GM12875 (cell line): Measurements from ENCODE around the gene SLC25A21.

Experiments used
- H3K4me3 ChIP-seq: one replicate; pipeline ENCODE4 v1.5.1; 2011; ENCODE audit warnings: low read depth, low read length, control low read depth
- TF ChIP-seq, protein P1 (sequence below): IDR thresholded peaks from 2 replicates; pipeline ENCODE4 v1.5.1; 2011; ENCODE audit warnings: low read depth, mild to moderate bottlenecking, control low read depth, inconsistent platforms, low read length, moderate library complexity, borderline replicate concordance; ENCODE audit not compliant: insufficient read depth

Gene SLC25A21

DNA sequence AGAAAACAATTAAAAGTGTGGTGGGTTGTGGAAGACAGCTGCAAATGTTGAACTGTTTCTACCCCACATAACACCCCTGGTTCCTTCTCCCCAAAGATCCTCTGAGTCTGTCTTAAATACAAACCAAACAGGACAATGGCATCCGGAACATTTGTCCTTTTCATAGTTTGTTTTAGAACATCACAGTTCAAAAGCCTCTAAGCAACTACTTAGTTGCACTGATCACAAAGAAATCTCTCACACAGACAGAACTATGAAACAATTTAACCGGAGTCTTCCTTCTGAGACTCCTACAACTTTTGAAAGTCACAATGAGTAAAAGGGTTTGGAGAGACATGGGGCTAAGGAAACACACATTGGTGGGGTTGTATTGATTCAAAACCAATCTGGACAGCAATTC lies 125.6 kb downstream of the SLC25A21 start:
- H3K4me3 ChIP-seq: no peak overlapping the region
- TF ChIP-seq, protein P1, sequence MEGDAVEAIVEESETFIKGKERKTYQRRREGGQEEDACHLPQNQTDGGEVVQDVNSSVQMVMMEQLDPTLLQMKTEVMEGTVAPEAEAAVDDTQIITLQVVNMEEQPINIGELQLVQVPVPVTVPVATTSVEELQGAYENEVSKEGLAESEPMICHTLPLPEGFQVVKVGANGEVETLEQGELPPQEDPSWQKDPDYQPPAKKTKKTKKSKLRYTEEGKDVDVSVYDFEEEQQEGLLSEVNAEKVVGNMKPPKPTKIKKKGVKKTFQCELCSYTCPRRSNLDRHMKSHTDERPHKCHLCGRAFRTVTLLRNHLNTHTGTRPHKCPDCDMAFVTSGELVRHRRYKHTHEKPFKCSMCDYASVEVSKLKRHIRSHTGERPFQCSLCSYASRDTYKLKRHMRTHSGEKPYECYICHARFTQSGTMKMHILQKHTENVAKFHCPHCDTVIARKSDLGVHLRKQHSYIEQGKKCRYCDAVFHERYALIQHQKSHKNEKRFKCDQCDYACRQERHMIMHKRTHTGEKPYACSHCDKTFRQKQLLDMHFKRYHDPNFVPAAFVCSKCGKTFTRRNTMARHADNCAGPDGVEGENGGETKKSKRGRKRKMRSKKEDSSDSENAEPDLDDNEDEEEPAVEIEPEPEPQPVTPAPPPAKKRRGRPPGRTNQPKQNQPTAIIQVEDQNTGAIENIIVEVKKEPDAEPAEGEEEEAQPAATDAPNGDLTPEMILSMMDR: no peak

DNA sequence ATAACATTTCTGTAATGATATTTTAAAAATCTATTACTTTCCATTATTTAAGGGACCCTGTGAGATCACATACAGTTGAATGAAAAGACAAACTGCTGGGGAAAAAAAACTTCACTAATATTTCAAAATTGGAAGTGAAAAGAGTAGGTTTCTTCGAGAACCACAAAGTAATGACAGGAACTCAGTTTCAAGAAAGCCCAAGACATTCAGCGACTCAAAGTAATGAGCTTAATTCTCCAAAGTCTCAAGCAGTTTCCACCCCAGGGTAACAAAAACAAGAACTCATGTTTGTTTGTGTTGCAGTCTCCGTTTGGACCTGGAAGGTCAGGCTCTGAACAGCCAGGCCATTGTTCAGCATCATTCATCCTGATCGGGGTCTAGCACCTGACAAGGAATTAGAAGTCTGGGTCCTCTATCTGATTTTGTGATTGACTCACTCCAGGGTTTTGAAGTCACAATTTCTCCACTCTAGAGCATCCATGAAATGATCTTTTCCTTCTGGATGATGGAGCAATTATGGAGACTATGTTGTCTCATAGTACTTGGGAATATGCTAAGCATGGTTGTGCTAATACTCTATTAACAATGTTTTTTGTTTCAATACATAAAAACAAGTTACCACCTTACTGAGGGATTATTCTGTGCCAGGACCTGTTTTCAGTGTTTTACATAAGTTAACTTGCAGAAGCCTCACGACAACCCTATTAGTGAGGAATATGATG lies 126.9 kb downstream of the SLC25A21 start:
- TF ChIP-seq, protein P1: no peak
- no peak overlapping the region for H3K4me3 ChIP-seq

DNA sequence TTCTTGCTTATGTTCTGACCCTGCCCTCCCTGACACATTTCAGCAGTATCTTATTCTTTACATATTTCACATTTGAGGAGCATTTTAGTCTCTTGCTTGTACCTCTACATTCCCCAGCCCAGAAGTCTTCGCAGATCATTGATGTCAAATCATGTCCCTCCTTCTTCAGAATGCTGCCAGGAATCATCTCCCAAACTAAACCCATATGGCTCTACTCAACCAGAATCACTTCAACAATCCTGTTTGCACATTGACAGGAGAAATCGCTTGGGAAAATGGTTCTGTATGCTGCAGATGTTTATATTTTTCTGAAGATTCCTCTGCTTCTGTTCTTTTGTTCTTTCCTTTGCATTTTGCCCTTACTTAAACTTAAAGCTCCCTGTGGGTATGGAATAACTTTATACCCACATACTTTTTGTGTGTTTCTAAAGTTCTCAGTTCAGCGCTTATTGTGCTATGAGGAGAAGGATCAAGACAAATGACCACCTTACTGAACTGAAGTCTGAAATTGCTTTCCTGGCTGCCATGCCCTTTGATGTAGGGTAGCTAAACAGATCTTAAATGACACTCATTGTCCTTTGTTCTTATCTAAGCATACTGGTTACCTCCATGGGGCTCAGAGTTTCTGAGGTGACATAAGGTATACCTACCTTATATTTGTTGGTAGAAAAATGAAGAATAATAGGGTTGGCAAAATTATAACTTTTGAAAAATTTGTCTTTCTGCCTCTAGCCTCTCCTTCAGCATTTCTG lies 134.6 kb downstream of the SLC25A21 start:
- TF ChIP-seq, protein P1: no peak
- H3K4me3 ChIP-seq: no peak overlapping the region

DNA sequence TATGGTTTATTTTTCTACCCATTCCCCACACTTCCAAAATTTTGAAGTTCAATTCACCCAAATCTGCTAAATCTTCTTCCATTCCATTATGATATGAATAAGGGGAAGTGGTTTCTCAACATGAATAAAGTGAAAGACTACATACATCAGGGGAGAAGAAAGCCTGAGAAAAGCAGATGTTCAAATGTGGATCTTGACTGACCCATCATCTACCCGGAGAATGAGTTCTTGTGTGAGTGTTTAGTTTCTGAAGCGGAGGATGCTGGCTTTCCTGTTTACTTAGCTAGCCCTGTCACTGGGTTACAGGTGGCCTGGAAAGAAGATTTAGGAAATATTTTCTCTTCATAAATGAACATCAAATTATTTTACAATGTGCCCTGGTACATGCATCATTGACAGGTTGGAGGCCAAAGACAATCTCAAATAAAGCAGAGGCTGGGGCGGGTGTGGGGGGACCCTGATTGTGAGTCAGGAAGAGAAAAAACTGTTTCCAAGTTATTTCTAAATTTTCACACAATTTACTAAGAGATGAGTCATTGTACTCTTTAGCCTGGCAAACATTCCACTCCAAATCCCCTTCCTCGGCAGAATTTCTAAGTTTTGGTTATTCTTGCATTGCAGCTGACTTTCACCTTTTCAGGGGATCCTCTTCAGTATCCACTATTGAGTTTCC lies 135.6 kb downstream of the SLC25A21 start:
- H3K4me3 ChIP-seq: no peak overlapping the region
- TF ChIP-seq, protein P1: no peak

DNA sequence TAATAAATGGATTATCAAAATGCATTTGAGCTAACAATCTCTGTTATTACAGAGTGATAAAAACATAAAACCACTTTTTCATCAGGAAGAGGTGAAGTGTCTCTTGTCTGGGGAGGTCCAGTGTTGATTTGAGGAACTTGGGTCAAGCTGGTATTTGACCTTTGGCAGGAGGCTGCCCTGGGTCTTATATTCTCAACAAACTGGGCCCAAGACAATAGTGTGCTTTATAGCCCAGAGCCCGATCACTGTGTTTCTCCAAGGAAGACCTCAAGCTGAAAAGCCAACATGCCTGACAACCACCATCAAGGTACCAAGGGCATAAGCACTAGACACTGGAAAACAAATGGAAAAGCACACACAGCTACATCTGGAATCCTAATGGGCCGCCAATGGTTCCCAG lies 137.0 kb downstream of the SLC25A21 start:
- no peak overlapping the region for H3K4me3 ChIP-seq

DNA sequence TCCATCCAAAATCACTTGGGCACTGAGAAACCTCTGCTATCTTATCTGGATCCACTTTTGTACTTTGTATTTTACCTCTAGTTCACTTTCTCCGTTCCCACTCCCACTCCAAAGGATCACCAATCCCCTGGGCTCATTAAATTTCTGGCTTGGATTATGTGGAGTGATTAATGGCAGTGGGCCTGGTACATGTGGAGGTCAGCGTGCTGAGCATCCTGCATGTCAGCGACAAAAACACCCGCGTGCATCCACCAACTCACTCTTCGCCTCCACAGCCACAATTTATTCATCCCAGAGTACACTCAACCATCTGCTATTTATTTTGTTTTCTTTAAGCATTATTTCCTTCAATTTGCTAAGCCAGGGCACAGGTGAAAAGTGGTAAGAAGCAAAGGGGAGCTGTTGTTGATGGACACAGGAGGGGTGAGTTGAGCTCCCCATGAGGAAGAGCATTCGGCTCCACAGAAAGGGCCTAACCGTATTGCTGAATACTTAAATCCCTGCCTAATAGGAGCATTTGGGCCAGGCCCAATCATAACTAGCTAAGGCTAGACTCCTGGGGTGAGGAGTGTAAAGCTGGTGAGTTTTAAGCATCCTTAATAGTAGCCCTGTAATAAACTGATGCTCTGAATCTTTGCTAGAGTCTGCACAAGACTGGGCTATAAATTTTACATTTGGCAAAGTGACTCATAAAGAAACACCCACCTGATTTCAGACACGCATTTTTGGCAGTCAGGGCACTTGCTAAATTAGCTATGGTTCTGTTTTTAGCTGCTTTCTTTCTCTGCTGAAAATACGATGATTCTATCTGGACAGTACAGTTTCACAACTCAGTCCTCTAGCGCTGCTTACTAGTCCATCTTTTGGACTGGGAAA lies 137.8 kb downstream of the SLC25A21 start:
- H3K4me3 ChIP-seq: no peak overlapping the region
- TF ChIP-seq, protein P1: no peak

More for the DNA sequence above, 137.0 kb downstream of the SLC25A21 start:
- TF ChIP-seq, protein P1: no peak
